Stomach (tissue), 4 donors: ENCODE data around the gene CTSW.

Experiments
- CTCF ChIP-seq, 7 experiments: fragments of 450-650 bp in 4 of 7; fragments of 200-600 bp in 3 of 7; sonication (generic) in 3 of 7; IDR thresholded peaks; one replicate each; pipeline ENCODE4 v1.5.1; 2016 to 2019; ENCODE audit warnings: antibody characterized with exemption in 7 of 7, control low read depth in 2 of 7, mild to moderate bottlenecking in 1 of 7
- POLR2A ChIP-seq, 4 donors: fragments of 450-650 bp; IDR thresholded peaks; one replicate each; pipeline ENCODE4 v1.6.1; 2016; ENCODE audit warnings: antibody characterized with exemption in 4 of 4, control low read depth in 2 of 4, mild to moderate bottlenecking in 1 of 4, moderate library complexity in 1 of 4
- POLR2AphosphoS5 ChIP-seq, 3 donors: sonication (generic); formaldehyde crosslinking; IDR thresholded peaks; one replicate each; pipeline ENCODE4 v1.6.1; 2016; ENCODE audit warnings: antibody characterized with exemption in 3 of 3

- TF ChIP-seq POLR2A (IDR thresholded peaks at IDR 0.05) (no peak), POLR2AphosphoS5 (IDR thresholded peaks at IDR 0.05) (no peak), CTCF (IDR thresholded peaks at IDR 0.05) (no peak)
Observed at GRCh38 chr11:65897020-65897471, 17.4 kb downstream of the CTSW start.
